Neutrophil (primary cell): Measurements from ENCODE around the gene C19orf44.
A peak's percentile ranks its signal among the peaks of the same experiment; 100 is the strongest.

Source experiments
- H3K27ac ChIP-seq: fragments of 200-600 bp; sonication (generic); 2 replicates; pipeline ENCODE4 v1.5.1; 2016; ENCODE audit warnings: mild to moderate bottlenecking, moderate library complexity
- H3K27me3 ChIP-seq: fragments of 200-600 bp; sonication (generic); 2 replicates; pipeline ENCODE4 v1.6.0; 2016; ENCODE audit warnings: mild to moderate bottlenecking
- H3K36me3 ChIP-seq: fragments of 200-600 bp; sonication (generic); 2 replicates; pipeline ENCODE4 v1.5.1; 2017
- H3K4me1 ChIP-seq, 2 experiments: fragments of 200-600 bp in 1 of 2; sonication (generic) in 1 of 2; 1 replicate in 1 of 2; 2 replicates in 1 of 2; pipeline versions ENCODE4 v1.5.1 to v1.6.1; 2013 to 2016; ENCODE audit warnings: low read depth in 1 of 2, low read length in 1 of 2, mild to moderate bottlenecking in 1 of 2, moderate library complexity in 1 of 2; ENCODE audit not compliant: control insufficient read depth in 1 of 2, insufficient read depth in 1 of 2
- H3K4me3 ChIP-seq, 2 experiments: fragments of 200-600 bp in 1 of 2; sonication (generic) in 1 of 2; 1 replicate in 1 of 2; 2 replicates in 1 of 2; pipeline ENCODE4 v1.5.1; 2013 to 2016; ENCODE audit warnings: low read depth in 1 of 2, low read length in 1 of 2, mild to moderate bottlenecking in 1 of 2, moderate library complexity in 1 of 2
- H3K9me3 ChIP-seq: fragments of 200-600 bp; sonication (generic); 2 replicates; pipeline ENCODE4 v1.5.1; 2016
- TF ChIP-seq, protein P1 (sequence below): fragments of 200-600 bp; sonication (generic); IDR thresholded peaks from 2 replicates; pipeline ENCODE4 v1.5.1; 2016; ENCODE audit warnings: antibody characterized with exemption

The C19orf44 gene

DNA sequence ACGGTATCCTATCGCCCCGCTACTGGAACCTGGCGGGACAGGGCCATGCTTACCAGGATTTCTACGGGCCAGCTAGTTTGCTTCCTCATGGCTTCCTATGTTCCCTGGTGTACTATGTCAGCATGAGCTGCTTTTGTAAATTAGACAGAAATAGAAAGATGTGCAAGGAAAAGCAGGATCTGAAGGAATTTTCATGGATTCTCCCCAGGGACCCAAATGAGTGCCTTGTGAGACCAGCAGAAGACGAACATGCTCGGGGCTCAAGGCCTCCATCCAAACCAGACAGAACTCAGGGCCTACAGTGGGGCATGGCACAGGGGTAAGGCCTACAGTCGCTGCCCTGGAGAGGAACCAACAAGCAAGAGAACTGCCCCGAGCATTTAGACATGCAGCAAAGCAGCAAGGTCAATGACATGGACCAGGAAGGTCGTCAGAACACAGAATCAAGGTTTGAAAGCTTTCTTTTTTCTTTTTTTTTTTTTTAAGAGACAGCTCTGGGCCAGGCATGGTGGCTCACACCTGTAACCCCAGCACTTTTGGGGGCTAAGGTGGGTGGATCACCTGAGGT, 41.8 kb upstream of the C19orf44 start:
- Histone ChIP-seq H3K27ac (peak overlapping the region; percentile 78), H3K9me3 (no peaks in the 10 kb centered on the region), H3K36me3 (no peaks in the 10 kb centered on the region), H3K4me1 (peaks cover 51 to 72% of the 10 kb centered on the region in 2 experiments), H3K27me3 (no peaks in the 10 kb centered on the region), H3K4me3 (no peak overlapping the region)
- TF ChIP-seq, protein P1, sequence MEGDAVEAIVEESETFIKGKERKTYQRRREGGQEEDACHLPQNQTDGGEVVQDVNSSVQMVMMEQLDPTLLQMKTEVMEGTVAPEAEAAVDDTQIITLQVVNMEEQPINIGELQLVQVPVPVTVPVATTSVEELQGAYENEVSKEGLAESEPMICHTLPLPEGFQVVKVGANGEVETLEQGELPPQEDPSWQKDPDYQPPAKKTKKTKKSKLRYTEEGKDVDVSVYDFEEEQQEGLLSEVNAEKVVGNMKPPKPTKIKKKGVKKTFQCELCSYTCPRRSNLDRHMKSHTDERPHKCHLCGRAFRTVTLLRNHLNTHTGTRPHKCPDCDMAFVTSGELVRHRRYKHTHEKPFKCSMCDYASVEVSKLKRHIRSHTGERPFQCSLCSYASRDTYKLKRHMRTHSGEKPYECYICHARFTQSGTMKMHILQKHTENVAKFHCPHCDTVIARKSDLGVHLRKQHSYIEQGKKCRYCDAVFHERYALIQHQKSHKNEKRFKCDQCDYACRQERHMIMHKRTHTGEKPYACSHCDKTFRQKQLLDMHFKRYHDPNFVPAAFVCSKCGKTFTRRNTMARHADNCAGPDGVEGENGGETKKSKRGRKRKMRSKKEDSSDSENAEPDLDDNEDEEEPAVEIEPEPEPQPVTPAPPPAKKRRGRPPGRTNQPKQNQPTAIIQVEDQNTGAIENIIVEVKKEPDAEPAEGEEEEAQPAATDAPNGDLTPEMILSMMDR = no peak

DNA sequence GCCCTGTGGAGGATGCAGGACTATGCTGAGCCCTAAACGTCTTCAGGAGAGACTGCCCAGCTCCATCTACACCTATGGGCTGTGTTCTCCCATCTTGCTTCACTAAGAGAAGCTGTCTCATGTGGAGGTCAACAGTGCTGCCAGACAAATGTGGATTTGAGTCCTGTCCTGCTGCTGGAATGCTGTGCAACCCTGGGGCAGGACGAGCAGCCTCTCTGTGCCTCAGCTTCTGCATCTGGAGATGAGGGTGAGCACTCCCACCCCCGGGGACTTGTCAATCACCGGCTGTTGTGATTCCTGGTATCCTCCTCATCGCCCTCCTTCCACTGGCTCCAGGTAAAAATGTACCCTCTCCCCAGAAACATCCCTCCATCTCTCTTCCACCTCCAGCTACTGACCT, 40.7 kb upstream of the C19orf44 start:
- no peaks in the 10 kb centered on the region for H3K9me3 ChIP-seq
- peak overlapping the region; percentile 78 for H3K27ac ChIP-seq
- H3K4me1 ChIP-seq = peaks cover 49 to 65% of the 10 kb centered on the region in 2 experiments
- TF ChIP-seq, protein P1 = no peak
- H3K4me3 ChIP-seq = no peak overlapping the region
- H3K27me3 ChIP-seq = no peaks in the 10 kb centered on the region
- H3K36me3 ChIP-seq = no peaks in the 10 kb centered on the region

DNA sequence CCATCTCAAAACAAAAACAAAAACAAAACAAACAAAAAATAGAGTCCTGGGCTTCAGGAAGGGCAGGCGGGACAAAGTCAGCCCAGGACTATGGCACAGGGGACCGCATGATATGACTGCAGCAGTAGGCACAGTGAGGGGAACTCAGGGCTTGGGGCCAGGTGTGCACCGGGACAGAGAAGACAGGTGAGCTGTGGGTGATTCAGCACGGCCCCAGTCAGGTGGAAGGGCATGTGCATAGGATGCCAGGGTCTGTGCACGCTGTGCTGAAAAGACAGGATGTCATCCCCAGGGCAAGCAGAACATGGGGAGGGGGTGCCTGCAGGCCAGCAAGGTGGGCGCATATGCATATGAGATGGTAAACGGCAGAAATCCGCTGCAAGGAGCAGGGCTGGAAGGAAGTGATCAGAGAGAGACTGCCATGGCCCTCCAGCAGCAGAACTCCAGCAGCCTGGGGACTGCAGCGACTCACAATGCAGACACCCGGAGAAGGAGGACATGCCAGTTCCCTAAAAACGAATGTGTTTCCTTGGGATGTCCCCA, 39.5 kb upstream of the C19orf44 start:
- Histone ChIP-seq H3K36me3 (no peaks in the 10 kb centered on the region), H3K27ac (peak overlapping the region; percentile 78), H3K9me3 (no peaks in the 10 kb centered on the region), H3K4me3 (peak overlapping the region in 1 of 2 experiments; percentile 28), H3K4me1 (peaks cover 46 to 63% of the 10 kb centered on the region in 2 experiments), H3K27me3 (no peaks in the 10 kb centered on the region)
- TF ChIP-seq, protein P1 = no peak

DNA sequence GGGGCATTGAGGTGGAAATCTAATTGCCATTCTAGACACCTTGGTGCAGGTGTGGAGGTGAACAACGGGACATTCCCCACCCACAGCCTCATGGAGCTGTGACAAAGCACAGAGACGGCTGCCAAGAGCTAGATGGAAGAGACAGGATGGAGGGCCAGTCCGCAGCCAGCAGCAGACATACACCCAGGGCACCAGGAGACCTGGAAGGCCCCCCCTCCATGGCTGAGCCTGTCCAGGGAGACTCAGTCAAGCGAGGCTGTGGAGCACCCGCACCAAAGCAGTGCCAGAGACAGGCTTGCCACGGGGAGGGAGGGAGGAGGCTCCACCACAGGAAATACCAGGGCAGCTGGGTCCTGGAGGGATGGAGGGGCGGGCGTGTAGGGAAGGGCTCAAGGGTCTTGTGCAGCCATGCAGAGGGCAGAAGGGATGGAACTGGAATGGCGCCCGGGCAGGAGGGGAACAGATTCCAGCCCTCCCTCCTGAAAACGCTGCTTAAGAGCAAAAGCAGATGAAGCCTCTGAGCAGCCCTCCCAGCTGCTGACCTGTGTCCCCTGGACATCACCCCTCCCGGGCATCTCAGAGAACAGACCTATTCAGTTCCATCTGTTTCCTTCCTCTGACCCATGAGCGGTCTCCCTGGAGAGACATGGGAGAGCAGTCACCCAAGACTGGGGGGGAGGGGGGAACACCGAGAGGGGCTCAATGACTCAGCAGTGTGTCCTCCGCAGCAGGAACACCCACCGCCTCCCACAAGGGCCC, 38.8 kb upstream of the C19orf44 start:
- H3K4me3 ChIP-seq = peak overlapping the region in 1 of 2 experiments; percentile 28
- H3K27me3 ChIP-seq = no peaks in the 10 kb centered on the region
- TF ChIP-seq, protein P1 = no peak
- H3K9me3 ChIP-seq = no peaks in the 10 kb centered on the region
- no peaks in the 10 kb centered on the region for H3K36me3 ChIP-seq
- H3K4me1 ChIP-seq = peaks cover 53 to 64% of the 10 kb centered on the region in 2 experiments
- H3K27ac ChIP-seq = peak overlapping the region; percentile 78

DNA sequence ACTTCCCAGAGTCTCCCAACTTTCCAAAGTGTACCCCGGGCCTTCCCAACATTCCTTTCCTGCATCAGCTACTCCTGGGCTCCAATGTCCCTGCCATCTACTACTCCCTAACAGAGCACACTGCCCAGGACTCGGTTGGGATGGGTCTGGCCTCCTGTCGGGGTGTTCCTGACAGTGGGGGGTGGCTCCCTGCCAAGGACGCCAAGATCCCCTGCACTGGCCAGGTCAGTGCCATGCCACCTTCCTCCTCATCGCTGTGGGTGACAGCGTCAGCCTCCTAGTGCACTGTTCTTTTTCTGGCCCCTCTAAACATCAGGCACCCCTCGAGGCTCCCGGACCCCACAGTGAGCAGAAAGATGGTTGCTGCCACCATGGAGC, 38.3 kb upstream of the C19orf44 start:
- Histone ChIP-seq H3K9me3 (no peaks in the 10 kb centered on the region), H3K36me3 (no peaks in the 10 kb centered on the region), H3K27ac (peak overlapping the region; percentile 78), H3K27me3 (no peaks in the 10 kb centered on the region), H3K4me1 (peaks cover 58 to 70% of the 10 kb centered on the region in 2 experiments), H3K4me3 (peak overlapping the region in 1 of 2 experiments; percentile 4)
- TF ChIP-seq, protein P1 = no peak
